AG10803 (cell line): ENCODE measurements around the gene MRPL19.
A peak's percentile ranks its signal among the peaks of the same experiment; 100 is the strongest.

Experiments used
- DNase-seq: peaks from one replicate; pipeline ENCODE4 v3.0.0; 2010; ENCODE audit warnings: low read depth
- H3K4me3 ChIP-seq: 2 replicates; pipeline ENCODE4 v1.5.1; 2011; ENCODE audit warnings: mild to moderate bottlenecking, low read length, control low read depth
- TF ChIP-seq, protein P1 (sequence below): conservative IDR thresholded peaks from 2 replicates; pipeline ENCODE4 v1.5.1; 2011; ENCODE audit warnings: mild to moderate bottlenecking, low read length, control low read depth, inconsistent platforms

Gene MRPL19

DNA sequence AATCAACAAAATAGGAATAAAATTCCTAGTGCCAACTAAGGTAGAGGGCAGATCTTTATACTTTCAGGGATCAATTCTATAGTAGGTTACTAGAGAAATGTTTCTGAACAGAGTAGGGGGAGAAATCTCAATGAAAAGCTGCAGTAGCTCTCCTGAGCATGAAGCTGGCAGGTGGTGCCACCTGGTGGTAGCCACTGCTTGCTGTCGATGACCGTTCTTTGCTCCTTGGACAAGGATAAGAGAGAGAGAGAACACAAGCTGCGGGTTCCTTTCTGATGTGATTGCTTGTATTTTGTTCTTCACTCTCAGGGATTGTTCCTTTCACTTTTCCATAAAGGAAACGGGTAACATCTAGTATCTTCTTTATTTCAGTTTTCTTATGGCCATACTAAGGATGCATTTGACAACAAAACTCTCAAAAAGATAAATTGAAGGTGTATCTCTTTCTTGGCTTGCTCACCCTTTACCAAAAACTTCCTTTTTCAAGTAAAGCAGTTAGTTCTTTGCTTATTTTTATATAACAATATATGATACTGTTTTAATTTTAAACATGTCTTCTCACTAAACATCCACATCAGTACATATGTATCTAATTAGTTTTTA lies 18.6 kb upstream of the MRPL19 start:
- no peak overlapping the region for H3K4me3 ChIP-seq
- peak; percentile 75 for DNase-seq
- TF ChIP-seq, protein P1, sequence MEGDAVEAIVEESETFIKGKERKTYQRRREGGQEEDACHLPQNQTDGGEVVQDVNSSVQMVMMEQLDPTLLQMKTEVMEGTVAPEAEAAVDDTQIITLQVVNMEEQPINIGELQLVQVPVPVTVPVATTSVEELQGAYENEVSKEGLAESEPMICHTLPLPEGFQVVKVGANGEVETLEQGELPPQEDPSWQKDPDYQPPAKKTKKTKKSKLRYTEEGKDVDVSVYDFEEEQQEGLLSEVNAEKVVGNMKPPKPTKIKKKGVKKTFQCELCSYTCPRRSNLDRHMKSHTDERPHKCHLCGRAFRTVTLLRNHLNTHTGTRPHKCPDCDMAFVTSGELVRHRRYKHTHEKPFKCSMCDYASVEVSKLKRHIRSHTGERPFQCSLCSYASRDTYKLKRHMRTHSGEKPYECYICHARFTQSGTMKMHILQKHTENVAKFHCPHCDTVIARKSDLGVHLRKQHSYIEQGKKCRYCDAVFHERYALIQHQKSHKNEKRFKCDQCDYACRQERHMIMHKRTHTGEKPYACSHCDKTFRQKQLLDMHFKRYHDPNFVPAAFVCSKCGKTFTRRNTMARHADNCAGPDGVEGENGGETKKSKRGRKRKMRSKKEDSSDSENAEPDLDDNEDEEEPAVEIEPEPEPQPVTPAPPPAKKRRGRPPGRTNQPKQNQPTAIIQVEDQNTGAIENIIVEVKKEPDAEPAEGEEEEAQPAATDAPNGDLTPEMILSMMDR = peak; percentile 100

DNA sequence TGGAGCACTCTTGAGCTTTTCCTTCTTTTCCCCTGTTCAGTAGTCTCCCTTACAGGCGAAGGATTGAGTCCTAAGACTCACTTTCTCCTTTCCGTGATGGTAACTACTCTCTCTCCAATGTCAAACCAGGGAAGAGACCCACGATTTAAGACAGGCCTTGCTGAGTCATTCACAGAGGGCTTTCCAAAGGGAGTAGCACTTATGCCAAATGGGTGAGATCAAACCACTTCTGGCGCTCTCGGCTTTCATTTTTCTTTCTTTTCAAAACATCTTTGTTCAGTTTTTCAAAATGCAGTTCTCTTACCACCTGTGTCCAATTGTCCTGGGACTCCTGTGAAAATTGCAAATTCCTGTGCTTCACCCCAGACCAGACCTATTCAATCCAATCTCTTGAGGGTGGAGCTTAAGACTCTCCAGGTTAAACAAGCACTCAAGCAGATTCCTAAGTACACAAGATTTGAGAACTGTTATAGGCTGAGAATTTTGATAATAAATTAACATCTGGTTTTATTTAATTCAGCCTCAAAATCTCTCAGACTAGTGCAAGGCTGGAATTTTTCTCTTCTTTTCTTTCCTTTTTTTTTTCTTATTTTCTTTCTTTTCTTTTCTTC lies 14.4 kb upstream of the MRPL19 start:
- DNase-seq = peak; percentile 68
- peak overlapping the region; percentile 5 for H3K4me3 ChIP-seq
- TF ChIP-seq, protein P1 = no peak

DNA sequence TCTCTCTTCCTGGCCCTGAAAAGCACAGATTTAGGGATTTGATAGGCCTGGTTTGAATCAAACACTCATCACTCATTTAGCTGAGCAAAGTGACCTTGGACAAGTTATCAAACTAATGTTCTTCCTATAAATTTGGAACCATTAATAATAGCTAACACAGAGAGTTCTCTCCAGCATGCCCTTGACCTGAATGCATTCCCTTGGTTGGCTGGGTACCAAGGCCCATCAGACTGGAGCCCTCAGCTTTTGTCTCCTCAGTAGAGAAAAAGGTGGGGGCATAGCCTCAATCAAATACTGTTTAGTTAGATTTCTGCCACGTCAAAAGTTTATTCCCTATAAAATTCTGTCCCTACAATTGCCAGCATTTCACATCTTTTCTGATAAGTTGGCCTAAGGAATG lies 13.8 kb upstream of the MRPL19 start:
- H3K4me3 ChIP-seq = no peak overlapping the region
- TF ChIP-seq, protein P1 = no peak

DNA sequence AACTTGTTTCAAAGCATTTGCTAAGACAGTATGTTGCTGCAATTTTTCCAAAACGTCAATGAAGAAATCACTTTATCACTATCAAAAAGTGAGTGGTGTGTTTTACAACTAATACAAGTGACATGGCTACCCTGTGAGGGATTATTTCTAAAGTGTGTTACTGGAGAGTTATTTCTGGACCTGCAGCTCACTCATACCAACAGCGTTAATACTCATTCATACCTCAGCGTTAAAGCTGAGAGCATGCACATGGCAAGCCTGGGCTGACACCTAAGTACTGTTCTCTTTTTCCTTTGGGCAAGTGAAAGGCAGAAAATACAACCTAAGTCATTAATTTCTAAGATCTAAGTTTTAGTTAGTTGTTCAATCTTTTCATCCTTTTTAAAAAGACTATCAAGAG lies 13.0 kb upstream of the MRPL19 start:
- H3K4me3 ChIP-seq = no peak overlapping the region
- DNase-seq = no peak
- TF ChIP-seq, protein P1 = no peak

More for the DNA sequence above, 13.8 kb upstream of the MRPL19 start:
- no peak for DNase-seq

DNA sequence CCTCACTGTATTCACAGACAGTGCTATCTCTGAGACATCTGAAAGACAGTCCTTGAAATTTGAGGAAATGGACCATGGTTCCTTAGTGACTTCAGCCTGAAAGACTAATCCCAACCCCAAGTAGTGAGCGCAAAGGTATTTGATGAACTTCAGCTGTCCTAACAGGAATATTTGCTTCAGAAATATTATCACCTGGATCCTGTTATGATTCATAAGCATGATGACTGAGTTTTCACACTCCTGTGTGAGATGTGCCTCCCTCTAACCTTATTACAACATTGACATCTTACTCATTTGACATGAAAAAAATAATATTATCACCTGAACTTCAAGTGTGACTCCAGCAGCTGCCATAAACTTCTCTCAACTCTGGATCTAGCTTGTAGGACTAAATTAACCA lies 11.6 kb upstream of the MRPL19 start:
- TF ChIP-seq, protein P1 = no peak
- no peak for DNase-seq
- H3K4me3 ChIP-seq = no peak overlapping the region

DNA sequence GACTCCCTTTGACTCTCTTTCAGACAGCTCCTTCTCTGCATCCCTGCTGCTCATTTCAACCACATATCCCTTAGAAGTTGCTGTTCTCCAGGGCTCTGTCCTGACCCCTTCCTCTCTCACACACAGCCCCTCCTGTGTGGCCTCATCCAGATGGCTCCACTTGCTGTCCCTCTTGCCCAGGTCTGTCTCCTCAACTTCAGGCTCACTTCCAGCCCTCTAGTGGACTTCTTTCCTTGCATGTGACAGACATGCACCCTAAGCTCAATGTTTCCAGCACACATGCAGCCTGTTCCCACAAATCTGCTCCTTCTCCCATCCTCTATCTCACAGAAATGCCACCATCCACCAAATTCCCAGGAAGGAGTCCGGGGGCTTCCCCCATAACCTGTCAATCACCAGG lies 9.0 kb upstream of the MRPL19 start:
- DNase-seq = no peak
- no peak overlapping the region for H3K4me3 ChIP-seq
- TF ChIP-seq, protein P1 = no peak; the same call in 1 of the 2 replicates

DNA sequence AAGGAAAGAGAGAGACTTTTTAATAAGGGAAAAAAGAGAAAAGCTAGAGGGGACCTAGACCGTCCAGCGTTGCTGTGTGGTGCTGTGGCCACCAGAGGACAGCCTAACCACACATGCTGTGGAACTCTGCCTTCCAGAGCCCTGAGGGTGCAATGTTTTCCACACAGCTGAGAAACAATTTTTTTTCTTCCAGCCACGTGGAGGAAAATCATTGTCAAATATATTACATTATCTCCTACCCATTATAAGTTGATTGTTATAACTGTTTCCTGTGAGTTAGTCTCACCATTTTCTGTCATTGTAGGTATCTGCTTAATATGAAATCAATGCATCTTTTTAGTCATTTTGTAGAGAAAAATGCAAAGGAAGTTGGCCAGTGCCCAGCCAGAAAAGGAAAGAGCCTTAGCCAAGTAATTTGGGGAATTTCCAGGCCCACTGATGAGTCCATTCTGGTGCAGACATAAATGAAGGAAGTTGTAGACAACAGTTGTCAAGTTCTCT lies 5.9 kb upstream of the MRPL19 start:
- TF ChIP-seq, protein P1 = peak; percentile 100
- peak; percentile 75 for DNase-seq
- H3K4me3 ChIP-seq = no peak overlapping the region
